Immature natural killer cell (primary cell): ENCODE measurements around the gene HAPLN3. TPM values are rescaled to one million over a fixed set of nuclear protein-coding genes. Genes with fewer than 3 reads are reported as not detected.
A peak's percentile ranks its signal among the peaks of the same experiment; 100 is the strongest.

Experiments
- DNase-seq, 3 donors: peaks; one replicate each; pipeline ENCODE4 v3.0.0; 2022; ENCODE audit warnings: mixed read lengths in 1 of 3
- H3K27ac Mint-ChIP-seq, 6 donors: one replicate each; pipeline ENCODE4 v1.8.0; 2020; ENCODE audit warnings: mixed read lengths in 6 of 6, mild to moderate bottlenecking in 5 of 6, inconsistent platforms in 4 of 6, moderate library complexity in 3 of 6
- H3K27me3 Mint-ChIP-seq, 3 donors: one replicate each; pipeline ENCODE4 v1.8.0; 2020 to 2021; ENCODE audit warnings: low read depth in 3 of 3, mild to moderate bottlenecking in 3 of 3, mixed read lengths in 3 of 3, moderate library complexity in 3 of 3, inconsistent platforms in 1 of 3
- H3K36me3 Mint-ChIP-seq, 3 donors: one replicate each; pipeline ENCODE4 v1.8.0; 2020; ENCODE audit warnings: mixed read lengths in 3 of 3, inconsistent platforms in 2 of 3, mild to moderate bottlenecking in 2 of 3
- H3K4me1 Mint-ChIP-seq, 2 donors: one replicate each; pipeline ENCODE4 v1.8.0; 2020; ENCODE audit warnings: inconsistent platforms in 2 of 2, mild to moderate bottlenecking in 2 of 2, mixed read lengths in 2 of 2, moderate library complexity in 1 of 2
- H3K4me3 Mint-ChIP-seq, 5 donors: one replicate each; pipeline ENCODE4 v1.8.0; 2020; ENCODE audit warnings: mild to moderate bottlenecking in 5 of 5, mixed read lengths in 5 of 5, inconsistent platforms in 3 of 5, moderate library complexity in 3 of 5
- H3K9me3 Mint-ChIP-seq, 6 donors: one replicate each; pipeline ENCODE4 v1.8.0; 2020; ENCODE audit warnings: mild to moderate bottlenecking in 6 of 6, mixed read lengths in 6 of 6, inconsistent platforms in 4 of 6, moderate library complexity in 3 of 6
- polyA plus RNA-seq, 3 donors: library from polyadenylated mRNA; unstranded; fragments of 300-500 nt; fragmentation: Illumina TruSeq; gene quantifications; one replicate each; pipeline ENCODE4 v1.2.3, GENCODE V29; 2021

Gene HAPLN3
- polyA plus RNA-seq, 3 donors from 2014 or later: 3.4 to 7.8 (median 5.3) TPM

GRCh38 chr15:88835119-88835518 is 60.2 kb downstream of the HAPLN3 start:
- Mint-ChIP-seq H3K27ac (peak overlapping the region in 2 of 6 donors; percentile 4 to 5), H3K9me3 (no peaks in the 10 kb centered on the region), H3K36me3 (no peaks in the 10 kb centered on the region), H3K4me1 (no peaks in the 10 kb centered on the region), H3K27me3 (peaks cover 0 to 2% (median 0%) of the 10 kb centered on the region in 3 donors), H3K4me3 (no peak overlapping the region)
- DNase-seq: no peak

DNA sequence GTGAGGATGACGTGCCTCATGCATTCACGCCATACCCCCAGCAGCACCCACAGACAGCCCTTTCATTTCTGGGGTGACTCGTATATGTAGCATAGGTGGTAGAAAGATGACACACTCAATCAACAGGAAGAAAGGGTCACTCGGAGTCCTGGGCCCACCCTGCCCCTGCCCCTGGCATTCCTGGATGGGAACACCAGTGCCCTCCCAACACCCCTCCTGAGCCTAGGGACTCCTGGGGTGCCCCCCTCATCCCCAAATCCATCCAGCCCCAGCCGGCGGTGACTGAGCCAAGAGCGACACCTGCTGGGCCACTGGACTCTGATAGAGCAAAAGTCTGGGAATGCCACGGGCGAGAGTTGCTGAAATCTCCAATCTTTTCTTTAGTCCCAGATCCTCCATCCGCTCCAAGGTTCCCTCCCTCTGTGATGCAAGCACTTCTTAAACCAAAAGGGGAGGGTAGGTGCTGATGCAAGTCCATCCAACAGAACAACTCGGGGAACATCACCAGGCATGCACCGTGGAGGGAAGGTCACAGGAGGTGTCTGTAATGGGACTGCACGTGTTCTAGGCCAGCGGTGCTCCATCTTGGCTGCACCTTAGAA is 61.0 kb downstream of the HAPLN3 start:
- DNase-seq: peak in 2 of 3 donors; percentile 2 to 17
- peaks cover 0 to 2% (median 0%) of the 10 kb centered on the region in 3 donors for H3K27me3 Mint-ChIP-seq
- no peaks in the 10 kb centered on the region for H3K4me1 Mint-ChIP-seq
- no peak overlapping the region for H3K4me3 Mint-ChIP-seq
- H3K9me3 Mint-ChIP-seq: no peaks in the 10 kb centered on the region
- H3K36me3 Mint-ChIP-seq: no peaks in the 10 kb centered on the region
- no peak overlapping the region for H3K27ac Mint-ChIP-seq

DNA sequence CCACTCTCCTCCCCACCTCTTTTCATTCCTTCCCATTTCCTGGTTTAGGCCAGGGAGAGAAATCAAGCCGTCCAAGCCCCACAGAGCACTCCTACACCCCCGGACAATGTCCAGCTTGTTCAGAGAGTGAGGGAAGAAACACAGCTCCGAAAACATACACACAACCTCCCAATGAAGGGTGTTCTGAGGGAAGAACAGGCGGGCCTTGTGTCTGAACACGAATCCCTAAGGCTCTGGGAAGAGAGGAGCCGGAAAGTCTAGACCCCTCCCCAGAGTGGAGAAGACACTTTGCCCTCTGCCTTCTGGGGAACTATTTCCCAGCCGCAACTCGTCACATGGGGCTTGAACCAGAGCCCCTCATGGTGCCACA is 61.6 kb downstream of the HAPLN3 start:
- Mint-ChIP-seq H3K4me3 (no peak overlapping the region), H3K27ac (no peak overlapping the region), H3K4me1 (no peaks in the 10 kb centered on the region), H3K9me3 (no peaks in the 10 kb centered on the region), H3K27me3 (peaks cover 0 to 2% (median 0%) of the 10 kb centered on the region in 3 donors), H3K36me3 (no peaks in the 10 kb centered on the region)
- DNase-seq: no peak

GRCh38 chr15:88832820-88833730 is 62.3 kb downstream of the HAPLN3 start:
- Mint-ChIP-seq H3K27me3 (peaks cover 0 to 2% (median 0%) of the 10 kb centered on the region in 3 donors), H3K36me3 (no peaks in the 10 kb centered on the region), H3K4me1 (no peaks in the 10 kb centered on the region), H3K4me3 (no peak overlapping the region), H3K27ac (no peak overlapping the region), H3K9me3 (no peaks in the 10 kb centered on the region)
- DNase-seq: no peak

DNA sequence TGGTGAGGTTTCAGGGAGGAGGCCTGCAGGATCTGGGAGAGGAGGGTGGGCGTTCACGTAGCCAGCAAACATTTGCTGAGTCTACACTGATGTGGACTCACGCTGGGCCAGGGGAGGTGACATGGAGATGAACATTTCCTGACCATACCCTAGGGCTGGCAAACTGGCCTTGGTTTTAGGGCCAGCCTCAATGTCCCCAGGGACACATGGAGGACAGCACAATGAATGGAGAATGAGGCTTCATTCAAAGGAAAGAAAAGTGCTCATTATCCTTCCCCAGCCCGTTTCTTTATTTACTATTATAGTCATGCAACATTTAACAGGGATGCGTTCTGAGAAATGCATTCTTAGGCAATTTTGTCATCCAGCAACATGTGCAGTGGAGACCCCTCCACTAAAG is 65.3 kb downstream of the HAPLN3 start:
- Mint-ChIP-seq H3K36me3 (no peaks in the 10 kb centered on the region), H3K4me3 (no peak overlapping the region), H3K27ac (no peak overlapping the region), H3K9me3 (no peaks in the 10 kb centered on the region), H3K4me1 (no peaks in the 10 kb centered on the region), H3K27me3 (peaks cover 0 to 2% (median 1%) of the 10 kb centered on the region in 3 donors)
- no peak for DNase-seq

DNA sequence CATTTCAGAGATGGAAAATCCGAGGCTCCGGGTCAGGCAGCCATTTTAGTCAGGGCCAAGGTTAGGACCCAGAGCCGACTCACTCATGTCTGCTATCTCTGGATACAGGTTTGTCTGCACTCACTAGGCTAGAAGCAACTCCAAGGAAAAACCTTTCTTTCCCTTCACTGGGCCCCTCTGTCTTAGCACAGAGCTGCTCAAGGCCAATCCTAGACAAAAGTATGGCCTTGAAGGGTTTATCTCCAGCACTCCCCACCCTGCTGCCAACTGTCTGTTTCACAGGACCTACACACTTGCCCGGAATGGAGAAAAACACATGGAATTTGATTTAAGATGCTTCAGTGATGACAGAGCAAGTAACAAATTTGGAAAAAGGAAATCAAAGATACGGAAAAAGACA is 66.6 kb downstream of the HAPLN3 start:
- Mint-ChIP-seq H3K4me3 (no peak overlapping the region), H3K27me3 (peaks cover 2% of the 10 kb centered on the region in 3 donors), H3K9me3 (no peaks in the 10 kb centered on the region), H3K27ac (no peak overlapping the region), H3K4me1 (no peaks in the 10 kb centered on the region), H3K36me3 (no peaks in the 10 kb centered on the region)
- DNase-seq: no peak

Other genes starting within 250 kb of the HAPLN3 start
- gene ACAN, start 92.1 kb downstream of the HAPLN3 start, polyA plus RNA-seq: not detected
- 1 to 10 TPM; 3.8 to 6.9 (median 4.4) TPM for gene MFGE8, start 17.8 kb upstream of the HAPLN3 start, polyA plus RNA-seq
- 10 to 100 TPM; 26.9 to 70.6 (median 33.1) TPM for gene ABHD2, start 192.9 kb upstream of the HAPLN3 start, polyA plus RNA-seq